Fibroblast of lung (primary cell): ENCODE data around the gene TTBK2. TPM values are rescaled to one million over a fixed set of nuclear protein-coding genes. Genes with fewer than 3 reads are reported as not detected.

ENCODE experiments used
- DNase-seq, 2 donors: peaks; one replicate each; pipeline versions ENCODE4 v3.0.0 to v3.0.0-alpha.2; 2010; ENCODE audit warnings: low read depth in 2 of 2
- H2AFZ ChIP-seq: 2 replicates; pipeline ENCODE4 v1.5.1; 2012; ENCODE audit warnings: low read length, control low read depth, inconsistent platforms
- H3K27ac ChIP-seq: 2 replicates; pipeline ENCODE4 v1.5.1; 2011; ENCODE audit warnings: low read length, control low read depth; ENCODE audit not compliant: insufficient read depth
- H3K27me3 ChIP-seq: 2 replicates; pipeline ENCODE4 v1.5.1; 2011; ENCODE audit warnings: mild to moderate bottlenecking, low read length; ENCODE audit not compliant: control insufficient read depth, insufficient read depth
- H3K36me3 ChIP-seq: 2 replicates; pipeline ENCODE4 v1.5.1; 2011; ENCODE audit warnings: low read length; ENCODE audit not compliant: control insufficient read depth, insufficient read depth
- H3K4me1 ChIP-seq: 2 replicates; pipeline ENCODE4 v1.5.1; 2011; ENCODE audit warnings: low read length; ENCODE audit not compliant: control insufficient read depth, insufficient read depth; ENCODE audit errors: extremely low read depth
- H3K4me2 ChIP-seq: 2 replicates; pipeline ENCODE4 v1.5.1; 2011; ENCODE audit warnings: low read length, control low read depth; ENCODE audit not compliant: insufficient read depth; ENCODE audit errors: extremely low read depth
- H3K4me3 ChIP-seq, 4 experiments: fragments of 200-600 bp in 1 of 4; sonication (generic) in 1 of 4; replicated peaks in 1 of 4; 2 replicates each; pipeline ENCODE4 v1.5.1; 2011 to 2016; ENCODE audit warnings: low read length in 4 of 4, low read depth in 3 of 4, mild to moderate bottlenecking in 3 of 4, control low read depth in 2 of 4, inconsistent platforms in 1 of 4, mixed read lengths in 1 of 4; ENCODE audit not compliant: insufficient read depth in 1 of 4; ENCODE audit errors: control extremely low read depth in 1 of 4
- H3K79me2 ChIP-seq: 2 replicates; pipeline ENCODE4 v1.5.1; 2012; ENCODE audit warnings: mild to moderate bottlenecking, low read length, inconsistent platforms; ENCODE audit not compliant: control insufficient read depth, insufficient read depth
- H3K9ac ChIP-seq: 2 replicates; pipeline ENCODE4 v1.5.1; 2011; ENCODE audit warnings: mild to moderate bottlenecking, low read length, control low read depth; ENCODE audit not compliant: insufficient read depth
- H3K9me3 ChIP-seq: 2 replicates; pipeline ENCODE4 v1.5.1; 2012; ENCODE audit warnings: low read depth, low read length; ENCODE audit not compliant: control insufficient read depth, insufficient read depth
- H4K20me1 ChIP-seq: 2 replicates; pipeline ENCODE4 v1.5.1; 2011; ENCODE audit warnings: low read length; ENCODE audit not compliant: control insufficient read depth, insufficient read depth; ENCODE audit errors: extremely low read depth
- CTCF ChIP-seq, 2 donors: IDR thresholded peaks in 1 of 2; conservative IDR thresholded peaks in 1 of 2; 1 replicate in 1 of 2; 2 replicates in 1 of 2; pipeline ENCODE4 v1.5.1; 2011 to 2012; ENCODE audit warnings: low read length in 2 of 2, control low read depth in 1 of 2, inconsistent platforms in 1 of 2, low read depth in 1 of 2, mild to moderate bottlenecking in 1 of 2
- EZH2 ChIP-seq: IDR thresholded peaks from 2 replicates; pipeline ENCODE4 v1.5.1; 2012; ENCODE audit warnings: low read length, control low read depth, mild to moderate bottlenecking; ENCODE audit errors: missing control alignments
- polyA plus RNA-seq, 2 donors: library from polyadenylated mRNA; depleted of rRNA in 1 of 2; stranded (reverse) in 1 of 2; unstranded in 1 of 2; fragments of >200 nt; gene quantifications; 2 replicates each; pipeline ENCODE4 v1.2.1, GENCODE V29; 2011 to 2012; ENCODE audit warnings: missing spikeins in 1 of 2
- total RNA-seq: library from RNA; depleted of rRNA; stranded (reverse); fragments of >200 nt; gene quantifications from 2 replicates; pipeline ENCODE4 v1.2.1, GENCODE V29; 2014

The TTBK2 gene
- total and polyA plus RNA-seq, 2 donors (not counting 1 experiment from before 2014, with no cell fraction given), result 5.6 to 16.2 TPM

- H4K20me1 ChIP-seq, result no peaks in the 10 kb centered on the region
- no peak for DNase-seq
- H3K36me3 ChIP-seq, result peaks cover 20% of the 10 kb centered on the region
- no peaks in the 10 kb centered on the region for H3K79me2 ChIP-seq
- no peaks in the 10 kb centered on the region for H3K9me3 ChIP-seq
- H3K4me2 ChIP-seq, result no peak overlapping the region
- H3K4me3 ChIP-seq, result no peak overlapping the region
- TF ChIP-seq CTCF (conservative IDR thresholded peaks at IDR 0.05 in 1 of 2, IDR thresholded peaks at IDR 0.05 in 1 of 2; ENCODE audit: low read depth in 1 of 2, low read length in 2 of 2) (no peak), EZH2 (no peak)
- no peak overlapping the region for H3K27ac ChIP-seq
- H3K9ac ChIP-seq, result no peak overlapping the region
- H3K4me1 ChIP-seq, result no peaks in the 10 kb centered on the region
- no peak overlapping the region for H2AFZ ChIP-seq
- no peaks in the 10 kb centered on the region for H3K27me3 ChIP-seq
These were observed 196.3 kb downstream of the TTBK2 start for GRCh38 chr15:42724276-42724675.

GRCh38 chr15:42723068-42723467 lies 197.5 kb downstream of the TTBK2 start:
- no peaks in the 10 kb centered on the region for H4K20me1 ChIP-seq
- TF ChIP-seq CTCF (conservative IDR thresholded peaks at IDR 0.05 in 1 of 2, IDR thresholded peaks at IDR 0.05 in 1 of 2; ENCODE audit: low read depth in 1 of 2, low read length in 2 of 2), result no peak
- no peak overlapping the region for H3K27ac ChIP-seq
- no peak overlapping the region for H3K4me3 ChIP-seq
- no peak overlapping the region for H3K4me2 ChIP-seq
- no peaks in the 10 kb centered on the region for H3K4me1 ChIP-seq
- H3K9ac ChIP-seq, result no peak overlapping the region
- H3K27me3 ChIP-seq, result no peaks in the 10 kb centered on the region
- DNase-seq, result peak in 1 of 2 donors; percentile 12
- H3K36me3 ChIP-seq, result peaks cover 13% of the 10 kb centered on the region
- no peaks in the 10 kb centered on the region for H3K79me2 ChIP-seq
- no peak overlapping the region for H2AFZ ChIP-seq
- no peaks in the 10 kb centered on the region for H3K9me3 ChIP-seq

GRCh38 chr15:42721916-42722315 lies 198.7 kb downstream of the TTBK2 start:
- H3K4me1 ChIP-seq, result no peaks in the 10 kb centered on the region
- peaks cover 9% of the 10 kb centered on the region for H3K36me3 ChIP-seq
- no peak overlapping the region for H3K4me3 ChIP-seq
- H3K27me3 ChIP-seq, result no peaks in the 10 kb centered on the region
- H3K9me3 ChIP-seq, result no peaks in the 10 kb centered on the region
- no peak overlapping the region for H2AFZ ChIP-seq
- no peaks in the 10 kb centered on the region for H3K79me2 ChIP-seq
- TF ChIP-seq CTCF (conservative IDR thresholded peaks at IDR 0.05 in 1 of 2, IDR thresholded peaks at IDR 0.05 in 1 of 2; ENCODE audit: low read depth in 1 of 2, low read length in 2 of 2) (no peak), EZH2 (no peak)
- H4K20me1 ChIP-seq, result no peaks in the 10 kb centered on the region
- H3K4me2 ChIP-seq, result no peak overlapping the region
- H3K27ac ChIP-seq, result no peak overlapping the region
- H3K9ac ChIP-seq, result no peak overlapping the region
- no peak for DNase-seq
